GM21423 (cell line): ENCODE measurements around the gene LPP.

Experiments
- ATAC-seq: cut with Tn5 transposase; IDR thresholded peaks from one replicate; pipeline ENCODE4 v1.9.1; 2021; ENCODE audit warnings: mild to moderate bottlenecking, moderate library complexity; ENCODE audit not compliant: unreplicated experiment

Gene LPP

DNA sequence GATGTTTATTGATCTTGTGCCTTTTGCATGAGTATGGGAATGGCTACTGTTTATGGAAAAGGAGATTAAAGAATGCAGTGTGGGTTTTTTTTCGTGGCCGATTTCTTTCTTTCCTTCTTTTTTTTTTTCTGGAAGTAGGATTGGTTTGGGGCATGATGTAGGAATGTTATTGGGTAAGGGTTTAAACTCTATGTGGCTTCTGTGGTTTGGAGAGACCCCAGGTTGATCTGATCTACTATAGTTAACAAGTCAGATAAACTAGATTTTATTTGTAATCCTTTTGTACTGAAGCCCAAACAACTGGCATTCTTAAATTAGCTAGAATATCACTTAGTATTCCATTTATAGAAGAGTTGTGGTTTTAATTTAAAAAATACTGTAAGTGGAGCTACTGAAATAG lies 304.8 kb downstream of the LPP start:
- ATAC-seq = no peak

DNA sequence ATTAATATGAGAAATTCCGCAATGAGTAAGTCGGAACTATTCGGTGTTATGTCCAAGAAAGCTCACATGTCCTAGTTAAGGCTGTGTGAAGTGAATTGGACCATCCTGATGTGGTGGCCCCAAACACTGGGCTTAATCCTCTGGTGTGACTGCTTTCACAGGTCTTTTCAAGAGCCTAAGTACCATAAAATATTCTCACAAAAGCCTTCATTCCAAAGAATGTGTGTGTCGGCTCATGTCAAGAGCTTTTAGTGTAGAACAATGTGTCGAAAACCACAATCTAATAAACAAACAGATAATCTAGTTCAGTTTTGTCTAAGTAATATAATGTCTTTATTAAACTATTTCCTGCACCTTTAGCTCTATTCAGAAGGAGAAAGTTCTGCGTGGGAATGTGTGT lies 311.4 kb downstream of the LPP start:
- no peak for ATAC-seq

DNA sequence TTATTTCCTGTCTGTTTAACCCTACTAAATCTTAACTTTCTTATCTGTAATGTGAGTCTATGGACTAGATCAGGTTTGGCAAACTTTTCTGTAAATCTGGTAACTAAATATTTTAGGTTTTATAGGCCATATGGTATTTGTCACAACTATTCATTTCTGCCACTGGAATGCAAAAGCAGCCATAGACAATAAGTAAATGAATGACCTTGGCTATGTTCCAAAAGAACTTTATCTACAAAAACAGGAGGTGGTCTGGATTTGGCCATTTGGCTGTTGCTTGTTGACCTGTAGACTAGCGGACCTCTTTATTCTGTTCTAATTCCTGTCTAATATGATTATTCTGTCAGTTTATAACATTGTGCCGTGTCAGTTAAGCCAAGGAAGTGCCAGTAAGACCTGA lies 314.2 kb downstream of the LPP start:
- no peak for ATAC-seq

DNA sequence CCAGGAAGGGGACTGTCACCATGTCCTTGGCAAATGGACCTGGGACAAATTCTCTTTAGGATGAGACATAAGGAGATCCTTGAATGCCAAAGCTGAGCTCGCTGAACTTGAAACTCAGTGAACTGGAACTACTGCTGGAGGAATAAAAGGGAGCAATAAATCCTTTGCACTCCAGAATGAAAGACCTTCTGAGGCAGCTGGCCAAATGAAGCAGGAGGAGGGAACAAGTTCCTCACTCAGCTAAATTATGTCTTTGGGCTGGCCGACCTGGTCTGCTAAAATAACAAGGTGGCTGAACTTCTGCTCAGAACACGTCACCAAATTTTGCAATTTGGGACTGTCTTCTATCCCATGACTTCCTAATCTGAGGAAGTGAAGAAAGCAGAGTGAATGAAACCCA lies 314.7 kb downstream of the LPP start:
- no peak for ATAC-seq

DNA sequence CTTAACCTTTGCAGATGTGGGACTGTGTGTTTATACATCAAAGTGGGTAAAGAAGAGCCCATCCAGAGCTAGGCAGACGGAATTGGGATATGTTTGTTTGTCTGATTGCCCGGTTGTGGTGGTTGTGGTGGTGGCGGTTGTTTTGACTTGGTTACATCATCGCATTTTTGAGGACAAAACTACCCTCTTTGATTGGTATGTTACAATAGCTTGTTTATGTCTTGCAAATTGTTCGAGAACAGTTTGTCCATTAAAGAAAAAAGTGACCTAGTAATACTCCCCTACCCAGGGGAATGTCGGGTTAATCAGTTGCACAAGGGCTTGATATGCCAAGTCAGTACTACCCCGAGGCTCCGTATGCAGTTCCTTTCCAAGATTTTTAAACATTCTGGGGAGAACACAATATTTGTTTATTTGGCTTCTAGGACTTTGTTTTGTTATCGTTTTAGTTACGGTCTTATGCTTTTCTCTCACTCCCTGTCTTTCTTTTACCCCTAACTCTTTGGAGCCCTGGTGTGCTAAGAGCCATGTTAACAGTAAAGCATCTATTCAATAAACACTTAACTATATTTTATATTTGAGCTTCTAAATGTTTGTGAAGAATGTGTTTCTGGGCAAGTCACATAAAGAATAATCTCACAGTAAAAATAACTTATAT lies 315.4 kb downstream of the LPP start:
- ATAC-seq = no peak

GRCh38 chr3:188470508-188471130 lies 316.7 kb downstream of the LPP start:
- ATAC-seq = no peak

GRCh38 chr3:188471723-188472122 lies 317.8 kb downstream of the LPP start:
- no peak for ATAC-seq

DNA sequence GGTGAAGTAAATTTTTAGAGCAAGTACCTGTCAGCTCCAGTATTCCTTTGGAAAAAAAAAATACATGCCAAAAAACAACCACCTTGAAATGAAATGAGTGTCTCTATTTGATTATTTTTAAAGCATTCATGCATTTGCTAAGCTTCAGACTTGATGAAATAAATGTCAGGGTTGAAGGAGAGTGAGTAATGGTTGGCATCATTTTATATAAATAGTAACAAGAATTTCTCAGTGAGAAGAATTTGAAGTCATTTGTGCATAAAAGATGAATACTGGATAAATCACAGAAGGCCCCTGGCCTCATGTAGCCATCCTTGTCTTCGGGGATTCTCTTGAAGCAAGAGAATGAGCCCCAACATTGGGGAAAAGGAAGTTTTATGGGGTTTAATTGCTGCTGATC lies 318.4 kb downstream of the LPP start:
- no peak for ATAC-seq

- no peak for ATAC-seq
Observed at GRCh38 chr3:188473045-188473444, 319.1 kb downstream of the LPP start.

GRCh38 chr3:188473591-188474288 lies 319.8 kb downstream of the LPP start:
- no peak for ATAC-seq

GRCh38 chr3:188476935-188477334 lies 323.0 kb downstream of the LPP start:
- ATAC-seq = no peak

DNA sequence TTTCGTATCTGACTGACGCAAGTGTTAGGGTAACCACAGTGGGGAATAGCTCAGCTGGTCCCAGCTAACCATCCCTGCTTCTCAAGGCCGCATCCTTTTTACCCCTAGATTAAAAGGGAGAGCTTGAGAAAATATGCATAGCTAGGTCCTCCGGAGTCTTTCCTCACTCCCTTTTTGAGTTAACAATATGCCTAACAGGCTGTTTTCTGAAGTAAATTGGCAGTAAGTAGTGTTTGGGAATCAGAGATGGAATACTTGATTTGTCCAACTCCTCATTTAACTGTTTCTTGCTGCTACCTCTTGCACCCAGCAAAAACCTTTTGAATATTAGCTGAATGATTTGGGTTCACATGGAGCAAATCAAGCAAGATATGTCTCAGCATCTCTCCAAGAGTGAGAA lies 326.1 kb downstream of the LPP start:
- no peak for ATAC-seq

DNA sequence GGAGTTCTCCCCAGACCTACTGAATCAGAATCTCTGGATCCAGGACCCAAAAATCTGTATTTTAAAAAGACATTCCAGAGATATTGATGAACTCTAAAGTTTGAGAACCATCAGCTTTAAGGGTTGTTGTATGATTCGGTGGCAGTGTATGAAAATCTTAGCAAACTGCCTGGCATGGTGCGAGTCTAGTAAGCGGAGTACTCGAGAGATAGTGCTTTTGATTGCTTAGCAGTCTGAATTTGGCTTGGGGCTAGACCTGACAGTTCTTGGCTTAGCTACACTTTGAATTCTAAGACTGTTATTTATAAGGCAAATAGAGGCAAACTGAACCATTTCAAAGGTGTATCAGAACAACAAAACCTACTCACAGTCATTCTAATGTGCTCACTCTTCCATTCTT lies 329.0 kb downstream of the LPP start:
- ATAC-seq = no peak

GRCh38 chr3:188486126-188486525 lies 332.2 kb downstream of the LPP start:
- ATAC-seq = no peak

DNA sequence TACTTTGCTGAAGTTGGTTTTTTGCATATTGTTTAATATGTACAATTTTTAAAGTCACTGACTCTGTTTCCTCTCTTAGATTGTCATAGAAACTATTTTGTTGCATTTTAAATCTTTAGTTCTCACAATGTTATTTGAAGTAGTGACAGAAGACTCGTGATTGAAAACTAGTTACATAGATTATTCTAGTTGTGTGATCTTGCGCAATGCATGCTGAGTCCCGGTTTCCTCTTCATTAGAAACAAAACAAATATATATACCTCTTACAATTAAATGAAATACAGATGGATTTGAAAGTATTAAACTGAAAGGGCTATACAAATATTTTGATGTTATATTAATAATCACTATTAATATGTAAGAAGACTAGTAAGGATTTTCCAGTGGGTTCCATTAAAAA lies 333.0 kb downstream of the LPP start:
- ATAC-seq = no peak

- no peak for ATAC-seq
Observed at GRCh38 chr3:188487652-188488051, 333.7 kb downstream of the LPP start.

- ATAC-seq = no peak
Observed at GRCh38 chr3:188488801-188489200, 334.8 kb downstream of the LPP start.

- ATAC-seq = peak; percentile 60
Observed at GRCh38 chr3:188489639-188490405, 335.9 kb downstream of the LPP start.

DNA sequence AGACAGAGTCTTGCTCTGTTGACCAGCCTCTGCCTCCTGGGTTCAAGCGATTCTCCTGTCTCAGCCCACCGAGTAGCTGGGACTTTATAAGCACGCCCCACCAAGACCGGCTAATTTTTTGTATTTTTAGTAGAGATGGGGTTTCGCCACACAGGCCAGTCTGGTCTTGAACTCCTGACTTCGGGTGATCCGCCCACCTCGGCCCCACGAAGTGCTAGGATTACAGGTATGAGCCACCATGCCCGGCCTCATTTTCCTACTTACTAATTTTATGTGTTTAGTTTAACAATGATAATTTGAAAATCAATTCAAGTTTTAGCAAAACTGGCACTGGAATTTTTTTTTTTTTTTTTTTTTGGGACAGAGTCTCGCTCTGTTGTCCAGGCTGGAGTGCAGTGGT lies 336.5 kb downstream of the LPP start:
- no peak for ATAC-seq

GRCh38 chr3:188491276-188491687 lies 337.3 kb downstream of the LPP start:
- ATAC-seq = no peak

DNA sequence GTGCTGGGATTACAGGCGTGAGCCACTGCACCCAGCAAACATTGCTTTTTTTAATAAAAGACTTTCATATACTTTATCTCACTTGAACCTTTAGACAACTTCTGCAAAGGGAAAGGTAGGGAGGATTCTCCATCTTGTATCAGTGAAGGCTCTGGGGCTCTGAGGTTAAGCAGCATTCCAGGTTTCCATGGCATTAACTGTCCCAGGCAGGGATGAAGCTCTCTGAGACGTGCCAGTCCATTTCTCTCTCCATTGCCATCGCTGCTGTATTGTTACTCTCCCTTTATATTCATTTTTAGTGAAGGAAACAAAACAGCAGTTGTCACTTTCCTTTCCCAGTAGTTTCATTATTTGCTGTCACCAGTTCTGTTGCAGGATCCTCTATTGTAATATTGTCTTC lies 342.4 kb downstream of the LPP start:
- no peak for ATAC-seq

DNA sequence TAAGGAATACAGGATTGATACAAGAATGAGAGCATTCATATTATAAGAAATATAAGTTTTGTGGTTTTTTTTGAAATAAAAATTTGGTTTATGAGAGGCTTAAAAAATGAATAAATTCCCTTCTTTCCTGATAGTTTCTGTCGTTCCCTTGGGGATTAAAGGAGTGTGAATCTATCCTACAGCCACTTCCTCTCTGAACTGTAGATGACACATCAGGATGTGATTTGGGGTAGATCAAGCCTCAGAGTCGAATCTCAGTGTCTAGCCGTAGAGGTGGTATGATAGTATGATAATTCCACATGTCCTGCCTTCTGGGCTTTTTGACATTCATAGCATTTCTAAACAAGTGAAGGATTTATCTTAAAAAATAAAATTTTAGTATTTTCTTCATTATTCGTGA lies 343.1 kb downstream of the LPP start:
- ATAC-seq = no peak
